HG02763 (cell line): ENCODE data around the gene CPO.
"Not testable (repeated sequence)": the region's sequence is repeated elsewhere in the genome, so short reads cannot be mapped to it uniquely, and the experiment has no call there.

Source experiments
- ATAC-seq: cut with Tn5 transposase; IDR thresholded peaks from one replicate; pipeline ENCODE4 v1.9.1; 2021; ENCODE audit warnings: mild to moderate bottlenecking, moderate library complexity; ENCODE audit not compliant: unreplicated experiment

Gene CPO, protein sequence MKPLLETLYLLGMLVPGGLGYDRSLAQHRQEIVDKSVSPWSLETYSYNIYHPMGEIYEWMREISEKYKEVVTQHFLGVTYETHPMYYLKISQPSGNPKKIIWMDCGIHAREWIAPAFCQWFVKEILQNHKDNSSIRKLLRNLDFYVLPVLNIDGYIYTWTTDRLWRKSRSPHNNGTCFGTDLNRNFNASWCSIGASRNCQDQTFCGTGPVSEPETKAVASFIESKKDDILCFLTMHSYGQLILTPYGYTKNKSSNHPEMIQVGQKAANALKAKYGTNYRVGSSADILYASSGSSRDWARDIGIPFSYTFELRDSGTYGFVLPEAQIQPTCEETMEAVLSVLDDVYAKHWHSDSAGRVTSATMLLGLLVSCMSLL

DNA sequence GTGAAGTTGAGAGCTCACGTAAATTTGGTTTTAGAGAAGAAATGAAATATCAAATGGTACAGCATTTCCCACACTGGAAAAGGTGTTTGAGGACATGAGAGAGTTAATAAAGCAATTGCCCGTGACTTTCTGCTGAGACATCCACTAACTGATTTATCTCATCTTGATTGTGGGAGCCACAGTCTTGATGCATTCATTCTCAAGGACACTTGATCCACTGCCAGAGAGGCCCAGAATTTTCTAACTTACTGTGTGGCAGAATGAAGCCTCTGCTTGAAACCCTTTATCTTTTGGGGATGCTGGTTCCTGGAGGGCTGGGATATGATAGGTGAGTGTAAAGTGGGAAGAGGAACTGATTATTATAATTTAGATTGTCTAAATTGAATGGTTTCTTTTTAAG is at the start of gene CPO:
Gene CPO, plus strand, starts transcription at position 179 of the 400 bp plus-strand sequence. Its CDS starts 82 bp downstream, at position 261.
- no peak for ATAC-seq

DNA sequence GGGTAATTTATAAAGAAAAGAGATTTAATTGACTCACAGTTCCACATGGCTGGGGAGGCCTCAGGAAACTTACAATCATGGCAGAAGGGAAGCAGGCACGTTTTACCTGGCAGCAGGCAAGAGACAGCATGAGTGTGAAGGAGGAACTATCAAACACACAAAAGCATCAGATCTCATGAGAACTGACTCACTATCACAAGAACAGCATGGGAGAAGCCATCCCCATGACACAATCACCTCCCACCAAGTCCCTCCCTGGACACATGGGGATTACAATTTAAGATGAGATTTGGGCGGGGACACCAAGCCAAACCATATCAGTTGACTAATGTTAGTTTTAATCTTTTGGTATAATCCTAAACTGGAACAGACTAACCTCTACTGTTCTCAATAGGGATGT is 49.1 kb upstream of the CPO start:
- no peak for ATAC-seq

DNA sequence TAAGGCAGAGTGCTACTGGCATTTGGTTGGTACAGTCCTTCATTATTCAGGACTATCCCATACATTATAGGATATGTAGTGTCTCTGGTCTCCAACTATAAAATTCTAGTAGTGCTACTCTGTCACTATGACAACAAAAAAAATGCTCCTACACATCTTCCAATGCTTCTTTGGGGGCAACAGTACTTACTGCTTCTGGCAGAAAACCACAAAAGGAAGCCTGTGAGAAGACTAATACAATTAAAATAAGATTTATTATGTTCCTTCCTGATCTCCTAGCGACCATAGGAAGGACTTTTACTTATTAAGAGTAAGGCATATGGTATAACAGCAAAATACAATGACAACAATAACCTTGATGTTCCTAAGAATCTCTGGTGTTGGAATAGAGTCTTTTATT is 48.4 kb upstream of the CPO start:
- no peak for ATAC-seq

DNA sequence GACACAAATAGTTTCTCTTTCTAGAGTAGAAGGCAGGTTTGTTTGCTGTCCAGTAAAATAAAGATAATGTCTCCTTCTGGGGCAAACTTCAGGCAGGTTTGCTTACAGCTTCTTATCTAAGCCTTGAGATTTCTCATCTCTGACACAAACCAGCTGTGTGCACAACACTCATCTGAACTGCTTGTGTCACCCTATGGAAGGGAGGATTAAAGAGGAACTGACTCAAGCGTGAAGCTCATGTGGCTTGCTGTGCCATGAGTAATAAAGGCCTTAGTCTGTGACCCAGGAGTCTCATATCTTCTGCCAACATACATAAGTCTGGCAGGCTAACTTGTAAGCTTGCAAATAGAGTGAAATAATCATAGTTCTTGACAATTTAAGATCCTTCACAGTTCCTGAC is 24.2 kb upstream of the CPO start:
- peak; percentile 57 for ATAC-seq

DNA sequence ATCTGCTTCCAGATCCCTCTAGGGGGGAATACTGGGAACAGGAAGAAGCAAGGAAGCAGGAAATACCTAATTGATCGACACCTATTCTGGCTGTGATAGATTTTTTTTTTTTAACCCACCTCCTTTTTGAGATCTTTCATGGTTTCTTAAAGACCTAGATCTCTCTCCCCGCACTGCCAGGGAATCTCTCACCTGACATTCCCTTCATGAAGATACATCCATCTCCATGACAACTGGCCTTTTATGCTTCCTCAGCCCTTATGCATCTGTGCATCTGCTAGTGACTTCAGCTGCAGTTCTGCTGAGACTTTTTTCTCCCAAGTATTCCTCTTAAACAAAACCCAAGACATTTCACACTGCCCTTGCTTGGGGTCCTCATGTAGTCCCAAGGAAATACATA is 21.1 kb upstream of the CPO start:
- no peak for ATAC-seq

DNA sequence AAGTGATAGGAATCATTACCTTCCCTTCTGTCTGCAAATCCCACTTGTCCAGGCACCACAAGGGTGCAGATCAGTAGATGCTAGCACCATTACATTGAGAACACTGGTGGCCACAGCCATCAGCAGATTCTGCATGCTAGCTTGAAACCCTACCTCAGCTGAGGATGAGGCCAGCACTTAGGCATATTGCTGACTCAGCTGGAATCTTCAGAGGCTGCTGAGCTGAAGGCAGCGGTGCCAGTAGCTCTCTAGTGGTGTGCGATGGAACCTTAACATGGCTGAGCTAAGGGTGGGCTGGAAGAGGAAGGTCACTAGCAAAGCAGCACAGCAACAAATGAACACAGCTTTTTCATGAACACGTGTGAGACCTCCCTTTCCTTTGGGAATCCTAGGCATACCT is 19.0 kb upstream of the CPO start:
- no peak for ATAC-seq

DNA sequence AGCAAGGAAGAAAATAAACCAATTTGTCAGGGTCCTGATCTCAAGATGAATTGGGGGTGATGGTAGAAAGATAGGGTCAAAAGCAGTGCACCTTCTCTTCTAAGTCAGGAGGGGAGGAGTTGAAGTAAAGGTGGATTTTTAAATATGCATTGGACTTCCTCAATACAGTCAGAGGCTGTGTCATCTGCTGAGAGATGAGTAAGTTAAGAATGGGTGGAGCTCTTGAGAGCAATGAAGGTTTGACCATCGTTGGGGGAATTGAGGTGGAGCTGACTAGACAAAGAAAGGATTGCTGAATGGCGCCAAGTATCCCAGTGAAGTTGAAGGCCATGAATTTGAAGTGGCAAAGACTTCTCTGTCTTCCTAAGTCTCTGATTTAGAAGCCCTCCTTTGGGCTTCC is 18.4 kb upstream of the CPO start:
- no peak for ATAC-seq

DNA sequence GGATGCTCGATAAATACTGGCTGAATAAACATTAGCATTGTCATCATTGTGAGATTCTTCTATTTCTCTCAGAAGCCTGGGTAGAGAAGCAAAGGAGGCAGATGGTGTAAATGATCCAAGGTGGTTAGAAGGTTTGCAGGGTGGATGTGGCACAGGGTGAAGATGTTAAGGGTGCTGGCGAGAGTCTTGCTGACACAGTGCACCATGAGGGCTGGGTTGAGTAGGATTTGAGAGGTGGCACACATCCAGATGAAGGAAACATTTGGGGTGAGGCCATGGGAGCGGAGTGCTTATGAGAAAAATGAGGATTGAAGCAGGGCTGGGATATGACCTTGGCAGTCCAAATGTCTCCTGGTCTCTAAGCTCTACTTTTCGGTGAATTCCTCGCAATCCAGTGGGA is 17.8 kb upstream of the CPO start:
- no peak for ATAC-seq

DNA sequence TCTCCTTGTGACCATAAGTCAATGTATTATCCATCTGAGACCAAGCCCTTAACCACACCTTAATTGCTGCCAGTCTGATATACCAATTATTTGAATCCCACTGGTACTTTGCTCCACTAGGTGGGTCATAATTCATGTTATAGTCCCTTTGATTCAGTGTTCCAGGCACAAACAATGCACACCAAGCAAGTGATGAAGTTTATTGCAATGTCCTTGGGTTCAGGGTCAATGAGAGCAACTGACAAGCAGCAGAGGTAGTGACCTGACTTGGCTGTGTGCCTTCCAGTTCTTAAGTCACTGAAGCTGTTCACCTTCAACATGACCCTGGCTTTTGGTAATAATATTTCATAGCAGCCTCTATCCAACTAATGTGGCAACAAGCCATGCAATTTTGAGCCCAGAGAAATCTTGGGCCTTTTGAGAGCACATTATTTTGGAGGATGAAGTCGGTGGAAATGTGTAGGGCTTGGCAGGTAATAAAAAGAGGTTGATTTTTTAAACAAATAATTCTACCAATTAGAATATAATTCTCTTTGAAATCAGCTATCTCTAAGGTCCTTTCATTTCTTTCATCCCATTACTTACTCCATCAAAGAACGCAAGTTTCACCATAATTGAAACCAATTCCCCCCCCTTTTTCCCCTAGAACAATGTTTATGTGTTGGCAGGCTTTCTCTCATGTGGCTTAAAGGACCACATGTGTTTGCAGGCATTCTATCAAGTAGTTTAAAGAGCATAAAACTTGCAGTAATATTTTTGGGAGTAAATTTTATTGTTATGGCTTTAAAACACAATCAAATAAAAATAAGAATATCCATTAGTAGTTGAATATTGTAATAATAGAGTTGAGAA is 3.1 kb upstream of the CPO start:
- no peak for ATAC-seq

DNA sequence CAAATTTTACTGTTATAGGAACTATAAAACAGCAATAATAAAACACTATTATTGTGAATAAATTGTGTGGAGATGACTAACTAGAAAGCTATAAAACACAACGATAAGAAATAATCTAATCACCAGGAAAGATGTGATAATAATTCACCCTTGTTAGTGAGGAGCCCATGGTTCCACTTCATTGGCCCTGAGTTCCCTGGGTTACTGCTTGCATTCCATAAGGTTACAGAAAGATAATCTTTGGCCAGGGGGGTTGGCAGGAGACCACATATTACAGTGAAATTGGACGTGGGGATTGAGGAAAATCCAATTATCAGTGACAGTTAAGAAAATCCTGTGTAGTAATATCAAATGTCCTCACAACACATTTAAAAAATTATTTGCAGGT is 2.5 kb upstream of the CPO start:
- no peak for ATAC-seq

DNA sequence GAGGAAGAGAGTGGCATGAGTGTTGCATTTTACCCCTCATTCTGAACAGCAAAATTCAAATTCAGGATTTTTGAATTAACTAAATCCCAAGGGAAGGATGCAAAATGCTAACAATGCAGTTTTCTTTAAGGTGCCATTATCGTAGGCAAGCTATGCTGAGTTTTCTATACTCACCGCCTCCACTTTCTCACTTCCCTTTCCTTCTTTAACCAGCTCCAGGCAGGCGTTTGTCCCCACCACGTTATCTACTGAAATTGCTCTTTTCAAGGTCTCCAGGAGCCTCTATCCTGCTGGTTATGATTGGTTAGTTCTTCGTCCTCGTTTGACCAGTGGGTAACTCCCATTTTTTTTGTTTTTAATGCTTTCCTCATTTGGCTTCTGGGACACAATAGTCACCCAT is 1.8 kb upstream of the CPO start:
- ATAC-seq: peak; percentile 94

DNA sequence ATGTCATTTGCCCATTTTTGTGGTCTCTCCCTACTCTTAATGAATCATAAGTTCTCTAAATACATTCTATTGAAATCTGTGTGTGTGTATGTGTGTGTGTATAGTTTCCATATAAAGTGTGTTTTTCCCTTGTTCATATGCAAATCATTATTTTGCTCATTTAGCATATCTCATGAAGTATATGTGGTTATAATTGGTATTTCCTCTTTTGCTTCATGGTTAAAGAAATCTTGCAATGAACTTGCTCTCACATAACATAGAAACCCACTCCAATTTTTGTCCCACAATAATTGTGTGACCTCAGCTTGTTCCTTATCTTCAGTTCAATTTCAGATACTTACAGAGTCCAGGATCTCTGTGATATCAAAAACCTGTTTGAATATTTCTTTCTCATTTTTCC is 1.2 kb downstream of the CPO start:
- no peak for ATAC-seq

DNA sequence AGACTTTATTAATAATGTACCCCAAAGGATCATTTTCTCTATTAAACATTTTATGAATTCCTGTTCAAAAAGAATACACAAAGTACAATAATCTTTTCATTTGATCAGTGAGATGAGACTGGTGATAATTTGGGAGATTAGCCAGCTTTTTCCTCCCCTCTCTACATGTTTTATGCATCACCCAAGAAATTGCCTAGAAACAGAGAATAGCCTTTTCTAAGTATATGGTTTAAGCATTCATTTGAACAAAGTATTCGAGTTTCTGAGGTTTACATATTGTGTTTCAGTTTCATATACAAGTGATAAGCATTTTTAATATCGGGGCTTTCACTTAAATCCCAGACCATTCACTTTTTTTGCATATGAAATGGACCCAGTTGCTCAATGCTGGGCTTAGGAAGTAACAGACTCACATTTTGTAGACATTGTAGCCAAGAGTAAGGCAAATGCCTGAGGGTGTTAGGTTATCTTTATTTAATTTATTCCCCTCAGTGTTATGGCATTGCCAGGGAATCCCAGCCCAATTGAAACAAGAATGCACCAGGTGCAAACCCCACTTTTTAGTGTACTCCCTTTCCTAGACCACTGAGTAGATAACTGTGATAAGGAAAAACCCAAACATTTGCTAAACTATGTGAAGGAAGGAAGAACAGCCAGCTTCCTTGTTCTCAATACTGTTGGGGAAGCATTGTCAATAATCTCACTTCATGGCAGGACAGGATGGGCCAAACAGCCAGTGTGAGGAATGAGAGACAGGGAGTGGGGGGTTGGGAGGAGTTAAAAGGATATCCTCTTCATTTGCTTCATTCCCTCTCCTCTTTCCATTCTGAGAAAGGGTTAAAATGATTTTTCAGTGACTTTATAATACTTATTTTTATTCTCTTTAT is 3.5 kb downstream of the CPO start:
- ATAC-seq: no peak

DNA sequence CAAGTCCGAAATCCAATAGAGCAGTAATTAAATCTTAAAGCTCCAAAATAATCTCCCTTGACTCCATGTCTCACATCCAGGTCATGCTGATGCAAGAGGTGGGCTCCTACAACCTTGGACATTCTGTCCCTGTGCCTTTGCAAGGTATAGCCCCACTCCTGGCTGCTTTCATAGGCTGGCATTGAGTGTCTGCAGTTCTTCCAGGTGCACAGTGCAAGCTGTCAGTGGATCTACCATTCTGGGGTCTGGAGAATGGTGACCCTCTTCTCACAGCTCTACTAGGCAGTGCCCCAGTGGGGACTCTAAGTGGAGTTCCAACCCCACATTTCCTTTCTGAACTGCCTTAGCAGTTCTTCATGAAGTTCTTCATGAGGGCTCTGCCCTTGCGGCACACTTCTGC is 14.1 kb downstream of the CPO start:
- ATAC-seq: not testable (repeated sequence)

DNA sequence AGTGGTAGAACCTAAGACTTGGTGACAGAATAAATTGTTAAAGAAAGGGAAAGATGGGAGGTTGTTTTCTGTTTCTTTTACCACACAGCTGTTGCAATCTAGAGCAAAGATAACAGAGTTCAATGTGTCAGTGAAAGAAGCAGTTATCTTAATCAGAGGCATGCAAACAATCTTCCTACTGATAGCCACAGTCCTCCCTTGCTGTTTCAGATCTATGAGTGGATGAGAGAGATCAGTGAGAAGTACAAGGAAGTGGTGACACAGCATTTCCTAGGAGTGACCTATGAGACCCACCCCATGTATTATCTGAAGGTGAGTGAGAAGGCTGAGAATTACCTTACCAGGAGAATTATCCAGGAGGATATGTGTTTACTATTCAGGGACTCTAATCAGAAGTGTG is 15.9 kb downstream of the CPO start:
- ATAC-seq: no peak

DNA sequence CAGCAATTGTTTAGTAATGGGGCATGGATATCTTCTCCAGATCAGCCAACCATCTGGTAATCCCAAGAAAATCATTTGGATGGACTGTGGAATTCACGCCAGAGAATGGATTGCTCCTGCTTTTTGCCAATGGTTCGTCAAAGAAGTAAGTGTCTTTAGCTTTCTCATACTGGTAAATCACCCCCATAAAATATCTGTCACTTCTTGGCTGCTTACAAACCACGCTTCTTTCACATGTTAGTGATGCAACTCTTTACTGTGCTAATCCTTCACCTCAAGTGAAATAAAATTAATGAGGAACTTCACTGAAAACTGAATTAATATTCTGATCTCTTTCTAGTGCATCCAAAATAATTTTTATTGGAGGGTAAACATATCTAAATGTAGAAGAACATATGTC is 18.9 kb downstream of the CPO start:
- ATAC-seq: no peak

DNA sequence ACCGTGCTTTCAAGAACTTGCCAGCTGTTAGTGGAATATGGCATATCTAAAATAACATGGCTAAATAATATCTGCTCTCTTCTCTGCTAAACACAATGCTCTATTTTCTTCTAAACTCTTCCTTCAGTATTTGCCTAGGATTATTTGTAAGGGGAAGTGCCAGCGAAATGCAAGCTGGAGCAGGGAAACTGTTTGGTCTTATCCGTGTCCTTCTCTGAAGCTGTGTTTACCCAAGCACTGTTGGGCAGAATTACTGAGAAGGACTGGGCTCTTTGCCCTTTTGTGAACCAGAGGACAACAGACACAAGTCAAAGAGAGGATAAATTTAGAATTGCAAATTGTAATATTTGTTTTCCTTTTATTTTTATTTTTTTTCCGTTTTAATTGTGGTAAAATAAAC is 23.6 kb downstream of the CPO start:
- ATAC-seq: no peak

DNA sequence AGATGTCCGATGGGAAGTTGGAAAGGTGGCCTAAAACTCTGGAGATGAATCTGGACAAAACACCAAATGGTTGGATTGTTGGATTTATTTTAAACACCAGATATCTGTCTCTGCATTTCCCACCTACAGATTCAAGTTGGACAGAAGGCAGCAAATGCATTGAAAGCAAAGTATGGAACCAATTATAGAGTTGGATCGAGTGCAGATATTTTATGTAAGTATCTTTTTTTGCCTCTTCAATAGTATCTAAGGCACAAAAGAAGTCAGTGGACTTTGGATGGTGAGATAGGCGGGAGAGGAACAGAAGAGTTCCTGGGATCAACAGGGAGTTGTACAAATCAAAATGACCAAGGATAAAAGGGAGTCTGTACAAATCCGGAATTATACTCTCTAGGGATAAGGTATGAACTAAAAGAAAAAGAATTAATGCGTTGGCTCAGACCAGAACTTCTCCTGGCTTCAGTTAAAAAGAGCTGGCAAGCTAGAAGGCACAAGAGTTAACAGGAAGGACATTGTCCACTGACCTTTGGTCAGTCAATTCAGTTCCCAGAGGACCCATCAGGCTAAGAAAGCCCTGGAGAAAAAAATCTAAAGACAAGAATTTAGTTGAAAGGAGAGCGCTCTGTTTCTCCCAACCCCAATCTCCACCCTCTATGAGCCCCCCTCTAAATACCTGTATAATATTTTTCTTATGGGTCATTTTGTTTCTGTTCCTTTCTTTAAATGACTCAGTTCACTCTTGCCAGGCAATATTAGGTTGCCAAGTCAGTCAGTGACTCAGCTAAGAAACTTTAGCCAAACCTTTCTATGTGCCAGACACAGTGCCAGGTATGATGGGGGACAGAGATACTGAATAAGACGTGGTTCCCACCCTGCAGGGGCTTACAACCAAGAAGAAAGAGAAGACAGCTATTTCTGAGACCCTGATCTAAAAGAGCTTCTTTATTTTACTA is 29.1 kb downstream of the CPO start:
- ATAC-seq: no peak

DNA sequence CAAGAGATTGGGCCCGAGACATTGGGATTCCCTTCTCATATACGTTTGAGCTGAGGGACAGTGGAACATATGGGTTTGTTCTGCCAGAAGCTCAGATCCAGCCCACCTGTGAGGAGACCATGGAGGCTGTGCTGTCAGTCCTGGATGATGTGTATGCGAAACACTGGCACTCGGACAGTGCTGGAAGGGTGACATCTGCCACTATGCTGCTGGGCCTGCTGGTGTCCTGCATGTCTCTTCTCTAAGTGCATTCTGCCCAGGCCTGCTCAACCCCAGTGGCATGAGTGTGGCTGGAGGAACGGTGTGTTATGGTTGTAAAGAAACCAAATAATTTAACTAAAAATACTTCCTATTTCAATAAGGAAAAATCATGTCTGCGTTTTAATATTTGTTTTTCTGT is 29.9 kb downstream of the CPO start:
- ATAC-seq: no peak
